ENCODE data around the gene GALNTL6.
"Not testable (repeated sequence)": the region's sequence is repeated elsewhere in the genome, so short reads cannot be mapped to it uniquely, and the experiment has no call there.

Gene GALNTL6

GRCh38 chr4:172793565-172794306 is 980.5 kb downstream of the GALNTL6 start:
- no peak for DNase-seq (ENCODE audit: low read depth in 2 of 2, low spot score in 1 of 2)

- DNase-seq (ENCODE audit: low read depth in 2 of 2, low spot score in 1 of 2): no peak
Observed at GRCh38 chr4:172794307-172794703, 981.1 kb downstream of the GALNTL6 start.

DNA sequence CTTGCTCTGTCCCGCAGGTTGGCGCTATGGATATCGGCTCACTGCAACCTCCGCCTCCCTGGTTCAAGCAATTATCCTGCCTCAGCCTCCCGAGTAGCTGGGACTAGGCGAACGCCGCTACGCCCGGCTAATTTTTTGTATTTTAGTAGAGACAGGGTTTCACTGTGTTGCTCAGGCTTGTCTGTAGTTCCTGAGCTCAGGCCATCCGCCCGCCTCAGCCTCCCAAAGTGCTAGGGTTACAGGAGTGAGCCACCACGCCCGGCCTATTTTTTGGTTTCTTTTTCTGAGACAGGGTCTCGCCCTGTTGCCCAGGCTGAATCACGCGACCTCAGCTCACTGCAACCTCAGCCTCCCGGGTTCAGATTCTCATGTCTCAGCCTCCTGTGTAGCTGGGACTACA is 984.1 kb downstream of the GALNTL6 start:
- DNase-seq (ENCODE audit: low read depth in 2 of 2, low spot score in 1 of 2): not testable (repeated sequence)

GRCh38 chr4:172802032-172802431 is 988.8 kb downstream of the GALNTL6 start:
- DNase-seq (ENCODE audit: low read depth in 2 of 2, low spot score in 1 of 2): no peak

DNA sequence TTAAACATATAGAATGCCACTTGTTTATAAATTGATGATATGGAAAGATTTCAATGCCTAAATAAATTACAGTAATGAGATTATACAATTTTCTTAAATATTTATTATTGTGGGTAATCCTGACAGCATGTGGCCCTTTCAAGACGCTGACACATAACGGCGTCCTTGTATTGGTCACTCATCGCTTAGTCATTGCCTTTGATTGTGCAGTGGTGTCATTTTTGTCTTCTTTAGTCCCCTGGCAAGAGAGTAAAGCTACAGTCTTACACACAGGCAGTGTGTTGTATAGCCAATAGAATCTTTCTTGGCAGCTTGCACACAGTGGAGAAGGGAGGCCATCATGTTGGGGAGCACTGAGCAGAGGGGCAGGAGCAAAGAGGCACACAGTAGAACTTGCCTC is 993.6 kb downstream of the GALNTL6 start:
- DNase-seq (ENCODE audit: low read depth in 2 of 2, low spot score in 1 of 2): no peak

- DNase-seq (ENCODE audit: low read depth in 2 of 2, low spot score in 1 of 2): no peak
Observed at GRCh38 chr4:172808196-172808595, 995.0 kb downstream of the GALNTL6 start.

GRCh38 chr4:172809319-172809718 is 996.1 kb downstream of the GALNTL6 start:
- DNase-seq (ENCODE audit: low read depth in 2 of 2, low spot score in 1 of 2): no peak

- no peak for DNase-seq (ENCODE audit: low read depth in 2 of 2, low spot score in 1 of 2)
Observed at GRCh38 chr4:172813359-172813923, 1000.2 kb downstream of the GALNTL6 start.

DNA sequence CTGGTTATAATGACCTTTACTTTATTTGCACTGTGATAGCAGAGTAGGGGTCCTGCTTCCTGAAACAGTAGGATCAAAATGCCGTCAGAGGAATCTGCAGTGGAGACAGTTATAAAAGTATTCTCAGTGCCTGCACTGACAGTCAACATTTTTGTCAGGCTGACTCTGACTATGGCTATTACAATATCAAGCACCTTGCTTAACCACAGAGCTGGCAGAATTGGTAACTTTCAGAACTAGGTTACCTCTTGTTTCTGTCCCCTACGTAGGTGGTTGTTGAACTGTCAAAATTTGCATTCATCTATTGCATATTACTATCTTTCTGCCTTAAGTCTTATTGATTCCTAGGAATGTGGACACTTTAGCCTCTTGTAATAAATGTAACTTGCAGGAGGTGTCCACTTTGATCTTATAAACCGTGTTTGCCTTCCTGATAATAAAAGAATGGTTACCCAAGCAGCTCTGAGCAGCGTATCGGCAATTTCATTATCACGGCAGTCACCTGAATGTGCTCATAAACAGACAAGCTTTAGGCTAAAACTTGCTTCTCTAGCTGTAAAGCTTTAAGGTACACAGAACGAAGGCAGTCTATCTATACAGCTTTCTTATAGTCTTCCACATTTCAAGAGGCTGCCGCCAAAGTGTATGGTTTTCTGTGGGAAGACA is 1002.4 kb downstream of the GALNTL6 start:
- DNase-seq (ENCODE audit: low read depth in 2 of 2, low spot score in 1 of 2): no peak

GRCh38 chr4:172818901-172819300 is 1005.7 kb downstream of the GALNTL6 start:
- DNase-seq (ENCODE audit: low read depth in 2 of 2, low spot score in 1 of 2): no peak

DNA sequence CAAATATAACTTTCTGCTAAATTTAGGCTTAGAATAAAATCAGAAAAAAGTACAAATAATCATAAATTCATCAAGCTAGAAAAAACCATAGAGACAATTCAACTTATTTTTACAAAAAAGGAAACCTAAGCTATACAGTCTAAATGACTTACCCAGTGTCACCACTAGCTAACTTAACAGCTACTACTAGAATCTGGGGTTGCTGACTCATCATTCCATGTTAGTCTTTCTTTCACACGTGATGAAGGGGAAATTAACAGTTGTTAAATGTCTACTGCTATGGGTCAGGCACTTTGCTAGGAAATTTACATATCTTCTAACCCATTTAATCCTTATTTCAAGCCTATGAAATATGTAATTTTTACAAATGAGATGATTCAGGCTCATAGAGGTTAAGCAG is 1006.1 kb downstream of the GALNTL6 start:
- no peak for DNase-seq (ENCODE audit: low read depth in 2 of 2, low spot score in 1 of 2)

DNA sequence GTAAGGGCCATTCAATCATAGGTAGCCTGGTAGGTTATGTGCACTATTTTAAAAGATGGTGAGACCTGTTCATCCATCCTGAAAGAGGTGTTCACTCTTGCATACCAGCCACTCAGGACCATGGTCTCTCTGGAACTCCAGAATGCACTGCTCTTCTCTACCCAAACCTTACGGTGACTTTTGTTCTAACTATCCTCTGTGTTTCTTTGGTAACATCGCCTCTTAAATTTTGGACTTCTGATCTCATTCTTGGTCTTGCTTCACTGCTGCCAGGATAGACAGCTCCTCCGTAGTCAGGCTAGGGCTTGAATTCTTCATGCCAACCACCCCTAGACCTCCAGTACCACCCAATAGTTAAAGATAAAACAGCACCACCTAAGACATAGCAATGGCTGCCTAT is 1009.1 kb downstream of the GALNTL6 start:
- no peak for DNase-seq (ENCODE audit: low read depth in 2 of 2, low spot score in 1 of 2)

- no peak for DNase-seq (ENCODE audit: low read depth in 2 of 2, low spot score in 1 of 2)
Observed at GRCh38 chr4:172826346-172826745, 1013.1 kb downstream of the GALNTL6 start.

GRCh38 chr4:172826861-172827260 is 1013.7 kb downstream of the GALNTL6 start:
- no peak for DNase-seq (ENCODE audit: low read depth in 2 of 2, low spot score in 1 of 2)

GRCh38 chr4:172830295-172830764 is 1017.1 kb downstream of the GALNTL6 start:
- no peak for DNase-seq (ENCODE audit: low read depth in 2 of 2, low spot score in 1 of 2)

- no peak for DNase-seq (ENCODE audit: low read depth in 2 of 2, low spot score in 1 of 2)
Observed at GRCh38 chr4:172836661-172837060, 1023.5 kb downstream of the GALNTL6 start.

DNA sequence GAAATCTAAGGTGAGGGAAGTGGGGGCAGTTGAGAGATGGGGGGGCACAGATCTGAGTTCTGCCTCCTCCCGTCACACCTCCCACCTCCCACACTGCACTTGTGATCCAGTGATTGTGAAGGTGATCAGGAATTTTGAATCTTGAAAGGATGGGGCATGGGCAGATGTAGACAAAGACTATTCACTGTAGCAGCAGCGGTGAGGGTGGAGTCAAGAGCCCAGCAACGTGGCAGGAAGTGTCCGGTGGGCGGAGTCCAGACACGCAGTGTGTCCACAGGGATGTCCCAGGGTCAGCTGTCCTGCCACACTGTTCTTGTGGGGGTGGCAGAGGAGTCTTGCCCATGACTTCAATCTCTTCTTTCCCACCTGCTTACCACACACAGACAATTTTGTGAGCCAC is 1024.9 kb downstream of the GALNTL6 start:
- DNase-seq (ENCODE audit: low read depth in 2 of 2, low spot score in 1 of 2): no peak

DNA sequence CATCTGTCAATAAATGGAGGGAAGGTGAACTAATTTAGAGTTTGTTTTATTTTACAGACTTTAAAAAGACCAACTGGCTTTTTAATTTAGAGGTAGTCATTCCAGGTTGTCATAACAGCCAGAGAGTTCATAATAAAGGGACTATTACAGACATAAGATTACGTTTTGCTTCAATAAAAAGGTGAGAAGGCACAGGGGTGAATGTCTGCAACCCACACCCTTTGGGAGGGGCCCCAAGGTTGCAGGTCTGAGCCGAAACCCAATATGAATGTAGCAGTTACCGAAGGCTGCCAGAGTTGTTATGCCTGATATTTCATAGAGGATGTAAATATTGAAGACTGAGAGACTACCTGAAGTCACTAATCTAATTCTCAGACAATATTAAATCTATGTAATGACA is 1025.7 kb downstream of the GALNTL6 start:
- DNase-seq (ENCODE audit: low read depth in 2 of 2, low spot score in 1 of 2): no peak

DNA sequence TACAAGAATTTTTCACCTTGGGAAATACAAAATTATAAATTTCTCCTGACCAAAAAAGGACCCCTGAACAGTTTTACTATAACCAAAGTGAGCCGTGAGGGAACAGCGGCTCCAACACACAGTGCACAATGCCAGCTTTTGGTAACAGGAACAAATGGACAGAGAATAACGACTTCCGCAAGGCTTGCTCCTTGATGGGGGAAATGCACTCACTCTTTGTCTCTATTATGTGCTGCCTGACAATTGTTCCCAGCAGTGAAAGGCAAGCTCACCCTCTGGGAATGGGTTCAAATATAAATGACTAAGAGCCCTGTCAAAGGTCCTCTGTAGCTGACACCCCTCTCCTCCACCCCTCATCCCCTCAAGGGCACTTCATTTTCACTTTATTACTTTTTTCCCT is 1029.6 kb downstream of the GALNTL6 start:
- no peak for DNase-seq (ENCODE audit: low read depth in 2 of 2, low spot score in 1 of 2)

GRCh38 chr4:172843192-172843591 is 1030.0 kb downstream of the GALNTL6 start:
- DNase-seq (ENCODE audit: low read depth in 2 of 2, low spot score in 1 of 2): no peak

- DNase-seq (ENCODE audit: low read depth in 2 of 2, low spot score in 1 of 2): no peak
Observed at GRCh38 chr4:172844556-172844955, 1031.4 kb downstream of the GALNTL6 start.

DNA sequence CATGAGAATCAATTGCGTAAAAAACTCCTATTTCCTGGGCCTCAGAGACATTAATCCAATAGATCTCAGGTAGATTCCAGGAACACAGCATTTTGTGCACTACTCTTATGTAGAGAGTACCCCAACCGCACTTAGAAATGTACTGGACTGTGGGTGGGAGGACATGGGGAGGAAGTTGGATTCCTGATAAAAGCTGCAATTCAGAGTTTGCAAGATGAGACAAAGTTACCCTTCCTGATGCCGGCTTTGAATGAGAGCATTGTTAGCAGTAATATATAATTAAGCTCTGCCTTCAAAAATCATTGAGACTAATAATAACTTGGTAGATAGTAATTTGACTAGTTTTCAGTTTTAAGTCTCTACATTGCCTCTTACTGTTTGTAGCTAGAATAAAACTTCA is 1032.1 kb downstream of the GALNTL6 start:
- DNase-seq (ENCODE audit: low read depth in 2 of 2, low spot score in 1 of 2): no peak
